GM19238 (cell line): ENCODE measurements around the gene OR7A17.

Experiments
- DNase-seq: peaks from one replicate; pipeline ENCODE4 v3.0.0; 2011; ENCODE audit warnings: low spot score; ENCODE audit not compliant: insufficient read length

Gene OR7A17

GRCh38 chr19:14886032-14886431, at the start of gene OR7A17:
Gene OR7A17, minus strand, starts transcription at chr19:14886132. Its CDS starts 4,777 bp downstream, at chr19:14881355.
- DNase-seq, result no peak

GRCh38 chr19:14933506-14933905, 47.6 kb upstream of the OR7A17 start:
- DNase-seq, result no peak

GRCh38 chr19:14916848-14917247, 30.9 kb upstream of the OR7A17 start:
- no peak for DNase-seq

- no peak for DNase-seq
Measured at GRCh38 chr19:14915116-14915515, 29.2 kb upstream of the OR7A17 start.

GRCh38 chr19:14906711-14907110, 20.8 kb upstream of the OR7A17 start:
- no peak for DNase-seq

- no peak for DNase-seq
Measured at GRCh38 chr19:14901675-14902260, 15.8 kb upstream of the OR7A17 start.

GRCh38 chr19:14890643-14891379, 4.9 kb upstream of the OR7A17 start:
- no peak for DNase-seq

- no peak for DNase-seq
Measured at GRCh38 chr19:14889994-14890642, 4.2 kb upstream of the OR7A17 start.

GRCh38 chr19:14871619-14872230, 14.2 kb downstream of the OR7A17 start:
- no peak for DNase-seq

- DNase-seq, result no peak
Measured at GRCh38 chr19:14868497-14868896, 17.4 kb downstream of the OR7A17 start.

- DNase-seq, result no peak
Measured at GRCh38 chr19:14848822-14849221, 37.1 kb downstream of the OR7A17 start, which contains the start of gene OR7A10. Gene OR7A10, minus strand, starts transcription at chr19:14848922. Its CDS starts 7,045 bp downstream, at chr19:14841877.

GRCh38 chr19:14843578-14843977, 42.4 kb downstream of the OR7A17 start:
- no peak for DNase-seq

GRCh38 chr19:14843169-14843568, 42.8 kb downstream of the OR7A17 start:
- DNase-seq, result no peak

- DNase-seq, result no peak
Measured at GRCh38 chr19:14840206-14840605, 45.7 kb downstream of the OR7A17 start.

GRCh38 chr19:14837391-14837790, 48.5 kb downstream of the OR7A17 start:
- DNase-seq, result no peak

GRCh38 chr19:14835011-14835410, 50.9 kb downstream of the OR7A17 start, which contains the start of the genes OR7A5 and OR7C1:
Gene OR7A5, minus strand, starts transcription at chr19:14835185. Its CDS starts 6,944 bp downstream, at chr19:14828241.
Gene OR7C1, minus strand, starts transcription at chr19:14835185. Its CDS starts 35,049 bp downstream, at chr19:14800136.
- no peak for DNase-seq

GRCh38 chr19:14830702-14831101, 55.2 kb downstream of the OR7A17 start:
- no peak for DNase-seq
